A549 (cell line): ENCODE measurements around the gene TAB3.

Experiments
- CTCF ChIP-seq: fragments of >200 bp; sonication (Bioruptor Twin); formaldehyde crosslinking; IDR thresholded peaks from 3 replicates; pipeline ENCODE4 v1.5.1; 2016
- ESRRA ChIP-seq: fragments of 150-350 bp; IDR thresholded peaks from 2 replicates; pipeline ENCODE4 v1.6.1; 2014; ENCODE audit warnings: mild to moderate bottlenecking, low read length, borderline replicate concordance
- FOSL2 ChIP-seq, 2 experiments: fragments of 450-650 bp in 1 of 2; fragments of >200 bp in 1 of 2; sonication (Bioruptor Twin) in 1 of 2; formaldehyde crosslinking; IDR thresholded peaks; 2 replicates each; pipeline versions ENCODE4 v1.5.0 to v1.6.1; 2016 to 2020; ENCODE audit warnings: mild to moderate bottlenecking in 1 of 2, moderate library complexity in 1 of 2
- MAFK ChIP-seq: fragments of 450-650 bp; IDR thresholded peaks from 2 replicates; pipeline ENCODE4 v1.6.1; 2014; ENCODE audit not compliant: partially characterized antibody
- NFE2L2 ChIP-seq: fragments of 150-350 bp; conservative IDR thresholded peaks from 2 replicates; pipeline ENCODE4 v1.6.1; 2014; ENCODE audit warnings: low read length
- POLR2A ChIP-seq: IDR thresholded peaks from 2 replicates; pipeline ENCODE4 v1.6.1; 2012; ENCODE audit warnings: mild to moderate bottlenecking, low read length
- TP53 ChIP-seq: fragments of 250-450 bp; sonication (Bioruptor Pico); IDR thresholded peaks from 2 replicates; pipeline ENCODE4 v1.5.0; 2021; ENCODE audit warnings: mild to moderate bottlenecking, moderate library complexity

GRCh38 chrX:30895370-30895769, 6.3 kb upstream of the TAB3 start:
- TF ChIP-seq CTCF = no peak
- TF ChIP-seq NFE2L2 = no peak
- no peak for TF ChIP-seq TP53
- TF ChIP-seq POLR2A = no peak
- TF ChIP-seq ESRRA = no peak
- no peak for TF ChIP-seq FOSL2 (IDR thresholded peaks at IDR 0.05)
- TF ChIP-seq FOSL2 (CRISPR knock-in tag; IDR thresholded peaks at IDR 0.05) = no peak
- no peak for TF ChIP-seq MAFK
